ENCODE data around the gene NTM. TPM values are rescaled to one million over a fixed set of nuclear protein-coding genes. Genes with fewer than 3 reads are reported as not detected.

The NTM gene
- total and polyA plus RNA-seq, 2 of the 8 experiments (the other 6 are each of a cell fraction or from before 2014, with no cell fraction given), result 13.4 to 20.0 TPM

GRCh38 chr11:131540676-131541075 is 170.3 kb downstream of the NTM start (continued):
- TF ChIP-seq NANOG (IDR thresholded peaks at IDR 0.05; ENCODE audit: insufficient read depth, low read depth, low read length, poor library complexity, severe bottlenecking), result no peak
- no peak for TF ChIP-seq RXRA (IDR thresholded peaks at IDR 0.05; ENCODE audit: insufficient read depth, low read depth, low read length)
- TF ChIP-seq SP4 (IDR thresholded peaks at IDR 0.05; ENCODE audit: low read length), result no peak
